Mesenchymal stem cell (in vitro differentiated cells and primary cell): ENCODE results near the gene CD302.
A peak's percentile ranks its signal among the peaks of the same experiment; 100 is the strongest.

Source experiments
- DNase-seq: peaks from one replicate; pipeline ENCODE4 v3.0.0-alpha.2; 2013
- H2AFZ ChIP-seq: one replicate; pipeline ENCODE4 v1.6.1; 2013; ENCODE audit warnings: low read depth, mild to moderate bottlenecking, control low read depth, inconsistent platforms, low read length, moderate library complexity
- H2AK5ac ChIP-seq: 2 replicates; pipeline ENCODE4 v1.6.1; 2013; ENCODE audit warnings: low read length, moderate library complexity, mild to moderate bottlenecking, inconsistent platforms; ENCODE audit not compliant: severe bottlenecking
- H2BK120ac ChIP-seq: one replicate; pipeline ENCODE4 v1.6.1; 2013; ENCODE audit warnings: low read depth, mild to moderate bottlenecking, inconsistent platforms, low read length, moderate library complexity
- H2BK12ac ChIP-seq, 2 experiments: one replicate each; pipeline ENCODE4 v1.6.1; 2013; ENCODE audit warnings: inconsistent platforms in 2 of 2, low read length in 2 of 2, mild to moderate bottlenecking in 2 of 2, moderate library complexity in 2 of 2, control low read depth in 1 of 2
- H2BK15ac ChIP-seq: one replicate; pipeline ENCODE4 v1.6.1; 2013; ENCODE audit warnings: mild to moderate bottlenecking, low read depth, inconsistent platforms; ENCODE audit not compliant: poor library complexity, severe bottlenecking
- H2BK5ac ChIP-seq: 2 replicates; pipeline ENCODE4 v1.6.1; 2013; ENCODE audit warnings: low read depth, mild to moderate bottlenecking, low read length, control low read depth, inconsistent platforms; ENCODE audit not compliant: poor library complexity, severe bottlenecking
- H3K14ac ChIP-seq, 2 experiments: one replicate each; pipeline ENCODE4 v1.6.1; 2013; ENCODE audit warnings: inconsistent platforms in 2 of 2, low read length in 2 of 2, control low read depth in 1 of 2, mild to moderate bottlenecking in 1 of 2, moderate library complexity in 1 of 2
- H3K18ac ChIP-seq, 2 experiments: one replicate each; pipeline ENCODE4 v1.6.1; 2013; ENCODE audit warnings: inconsistent platforms in 2 of 2, low read length in 2 of 2, control low read depth in 1 of 2, low read depth in 1 of 2, mild to moderate bottlenecking in 1 of 2
- H3K23ac ChIP-seq, 2 experiments: one replicate each; pipeline ENCODE4 v1.6.1; 2013; ENCODE audit warnings: inconsistent platforms in 2 of 2, low read length in 2 of 2, mild to moderate bottlenecking in 2 of 2, moderate library complexity in 2 of 2, control low read depth in 1 of 2
- H3K27ac ChIP-seq: 2 replicates; pipeline ENCODE4 v1.5.1; 2013; ENCODE audit warnings: mild to moderate bottlenecking, moderate library complexity, low read length, control low read depth, inconsistent platforms; ENCODE audit not compliant: poor library complexity, severe bottlenecking
- H3K27me3 ChIP-seq, 2 experiments: 2 replicates each; pipeline versions ENCODE4 v1.6.1 to v1.7.0; 2013; ENCODE audit warnings: low read length in 2 of 2, mild to moderate bottlenecking in 2 of 2, moderate library complexity in 2 of 2, control low read depth in 1 of 2, inconsistent platforms in 1 of 2; ENCODE audit not compliant: control insufficient read depth in 1 of 2, insufficient read depth in 1 of 2
- H3K36me3 ChIP-seq, 2 experiments: 2 replicates each; pipeline versions ENCODE4 v1.6.1 to v1.7.0; 2013; ENCODE audit warnings: low read length in 2 of 2, control low read depth in 1 of 2, inconsistent platforms in 1 of 2, low read depth in 1 of 2, mild to moderate bottlenecking in 1 of 2; ENCODE audit not compliant: insufficient read depth in 2 of 2, control insufficient read depth in 1 of 2
- H3K4ac ChIP-seq, 2 experiments: one replicate each; pipeline ENCODE4 v1.6.1; 2013; ENCODE audit warnings: inconsistent platforms in 2 of 2, low read length in 2 of 2, mild to moderate bottlenecking in 2 of 2, moderate library complexity in 2 of 2, control low read depth in 1 of 2, low read depth in 1 of 2
- H3K4me1 ChIP-seq: 2 replicates; pipeline ENCODE4 v1.6.1; 2013; ENCODE audit warnings: low read depth, low read length, control low read depth; ENCODE audit not compliant: control insufficient read depth, insufficient read depth
- H3K4me2 ChIP-seq: 2 replicates; pipeline ENCODE4 v1.6.1; 2013; ENCODE audit warnings: low read length, mild to moderate bottlenecking, inconsistent platforms; ENCODE audit not compliant: poor library complexity, severe bottlenecking
- H3K4me3 ChIP-seq, 2 experiments: 2 replicates each; pipeline versions ENCODE4 v1.5.1 to v1.7.0; 2013; ENCODE audit warnings: low read length in 2 of 2, mild to moderate bottlenecking in 2 of 2, control low read depth in 1 of 2, low read depth in 1 of 2; ENCODE audit not compliant: insufficient read depth in 1 of 2
- H3K79me1 ChIP-seq: replicated peaks from 2 replicates; pipeline ENCODE4 v1.6.1; 2013; ENCODE audit warnings: mild to moderate bottlenecking, control low read depth, low read length, inconsistent platforms; ENCODE audit not compliant: poor library complexity, severe bottlenecking
- H3K9ac ChIP-seq: 2 replicates; pipeline ENCODE4 v1.7.0; 2013; ENCODE audit warnings: mild to moderate bottlenecking, low read length, moderate library complexity
- H3K9me3 ChIP-seq: 2 replicates; pipeline ENCODE4 v1.7.0; 2013; ENCODE audit warnings: mild to moderate bottlenecking, low read length; ENCODE audit not compliant: control insufficient read depth
- H4K8ac ChIP-seq: one replicate; pipeline ENCODE4 v1.6.1; 2013; ENCODE audit warnings: inconsistent platforms, mild to moderate bottlenecking, low read length, moderate library complexity
- H4K91ac ChIP-seq: one replicate; pipeline ENCODE4 v1.6.1; 2013; ENCODE audit warnings: mild to moderate bottlenecking, low read length, inconsistent platforms
- WGBS: methylation state at CpG from one replicate; pipeline ENCODE4 v1.1.7; 2013; ENCODE audit warnings: mixed read lengths; 5-methylcytosine and 5-hydroxymethylcytosine counted together

Gene CD302

GRCh38 chr2:159795841-159796690 lies 1.9 kb downstream of the CD302 start:
- peaks cover 4% of the 10 kb centered on the region for H3K79me1 ChIP-seq
- no peak overlapping the region for H4K8ac ChIP-seq
- no peak overlapping the region for H2AK5ac ChIP-seq
- H3K27ac ChIP-seq = no peak overlapping the region
- no peak overlapping the region for H2AFZ ChIP-seq
- H3K36me3 ChIP-seq = peaks cover 0 to 2% of the 10 kb centered on the region in 2 experiments
- H3K27me3 ChIP-seq = no peaks in the 10 kb centered on the region
- no peak overlapping the region for H2BK120ac ChIP-seq
- no peak overlapping the region for H3K14ac ChIP-seq
- H3K4me2 ChIP-seq = no peak overlapping the region
- no peak overlapping the region for H3K18ac ChIP-seq
- peak overlapping the region in 1 of 2 experiments; percentile 92 for H3K4me3 ChIP-seq
- H4K91ac ChIP-seq = no peak overlapping the region
- no peak overlapping the region for H2BK15ac ChIP-seq
- H3K9ac ChIP-seq = peak overlapping the region; percentile 93
- no peaks in the 10 kb centered on the region for H3K9me3 ChIP-seq
- H3K23ac ChIP-seq = no peak overlapping the region
- no peak overlapping the region for H3K4ac ChIP-seq
- no peak overlapping the region for H2BK5ac ChIP-seq
- peaks cover 10% of the 10 kb centered on the region for H3K4me1 ChIP-seq
- 88% methylated on average over 7 of the region's 7 CpGs for WGBS
- no peak for DNase-seq
- H2BK12ac ChIP-seq = no peak overlapping the region

- Histone ChIP-seq H2BK15ac (no peak overlapping the region), H3K14ac (no peak overlapping the region), H3K4me2 (no peak overlapping the region), H2AFZ (no peak overlapping the region), H3K9me3 (no peaks in the 10 kb centered on the region), H3K9ac (no peak overlapping the region), H3K18ac (no peak overlapping the region), H2BK5ac (no peak overlapping the region), H2BK12ac (no peak overlapping the region), H4K8ac (no peak overlapping the region), H3K4ac (no peak overlapping the region), H3K4me3 (no peak overlapping the region), H3K27me3 (no peaks in the 10 kb centered on the region), H2BK120ac (no peak overlapping the region), H3K4me1 (peaks cover 10% of the 10 kb centered on the region), H4K91ac (no peak overlapping the region), H3K27ac (no peak overlapping the region), H2AK5ac (no peak overlapping the region), H3K36me3 (peaks cover 0 to 2% of the 10 kb centered on the region in 2 experiments), H3K79me1 (peaks cover 4% of the 10 kb centered on the region), H3K23ac (no peak overlapping the region)
- DNase-seq = no peak
- no CpG with 5 or more reads among the region's 1 CpG for WGBS
Measured at GRCh38 chr2:159793326-159793725, 4.7 kb downstream of the CD302 start.

GRCh38 chr2:159792599-159792998 lies 5.4 kb downstream of the CD302 start:
- no peak overlapping the region for H3K27ac ChIP-seq
- no peak overlapping the region for H3K4ac ChIP-seq
- no peak overlapping the region for H2AK5ac ChIP-seq
- no peak overlapping the region for H3K14ac ChIP-seq
- H3K4me3 ChIP-seq = no peak overlapping the region
- H2BK15ac ChIP-seq = no peak overlapping the region
- H3K36me3 ChIP-seq = peaks cover 0 to 2% of the 10 kb centered on the region in 2 experiments
- H3K9ac ChIP-seq = no peak overlapping the region
- DNase-seq = no peak
- no peak overlapping the region for H4K91ac ChIP-seq
- H2BK120ac ChIP-seq = no peak overlapping the region
- H4K8ac ChIP-seq = no peak overlapping the region
- H3K23ac ChIP-seq = no peak overlapping the region
- H3K18ac ChIP-seq = no peak overlapping the region
- no peak overlapping the region for H2BK12ac ChIP-seq
- peaks cover 6% of the 10 kb centered on the region for H3K4me1 ChIP-seq
- H3K9me3 ChIP-seq = no peaks in the 10 kb centered on the region
- WGBS = 100% methylated on average over 2 of the region's 4 CpGs
- no peak overlapping the region for H3K4me2 ChIP-seq
- no peak overlapping the region for H2BK5ac ChIP-seq
- peaks cover 2% of the 10 kb centered on the region for H3K79me1 ChIP-seq
- H3K27me3 ChIP-seq = no peaks in the 10 kb centered on the region
- H2AFZ ChIP-seq = no peak overlapping the region

DNA sequence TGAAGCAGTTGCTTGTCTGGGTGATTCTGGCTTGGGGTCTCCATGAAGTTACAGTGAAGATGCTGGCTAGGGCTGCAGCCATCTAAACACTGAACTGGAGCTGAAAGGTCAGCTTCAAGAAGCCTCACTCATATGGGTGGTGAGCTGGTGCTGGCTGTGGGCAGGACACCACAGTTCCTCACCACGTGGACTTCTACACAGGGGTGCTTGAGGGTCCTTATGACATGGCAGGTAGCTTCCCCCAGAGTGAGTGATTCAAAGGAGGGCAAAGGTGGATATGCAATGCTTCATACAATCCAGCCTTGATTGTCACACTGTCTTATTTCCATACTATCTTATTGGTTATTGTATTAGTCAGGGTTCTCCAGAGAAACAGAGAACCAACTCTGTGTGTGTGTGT lies 6.0 kb downstream of the CD302 start:
- H2BK12ac ChIP-seq = no peak overlapping the region
- H3K9me3 ChIP-seq = no peaks in the 10 kb centered on the region
- no peak overlapping the region for H3K18ac ChIP-seq
- no peak overlapping the region for H3K4ac ChIP-seq
- H2BK5ac ChIP-seq = no peak overlapping the region
- H3K36me3 ChIP-seq = peaks cover 0 to 2% of the 10 kb centered on the region in 2 experiments
- no peak overlapping the region for H2BK15ac ChIP-seq
- H3K4me1 ChIP-seq = peaks cover 4% of the 10 kb centered on the region
- H3K27ac ChIP-seq = no peak overlapping the region
- no peak overlapping the region for H2AFZ ChIP-seq
- WGBS = 75% methylated on average over 1 of the region's 1 CpG
- no peak overlapping the region for H2BK120ac ChIP-seq
- DNase-seq = no peak
- no peaks in the 10 kb centered on the region for H3K27me3 ChIP-seq
- H2AK5ac ChIP-seq = no peak overlapping the region
- no peak overlapping the region for H3K23ac ChIP-seq
- H4K8ac ChIP-seq = no peak overlapping the region
- peaks cover 2% of the 10 kb centered on the region for H3K79me1 ChIP-seq
- no peak overlapping the region for H3K9ac ChIP-seq
- H3K4me3 ChIP-seq = no peak overlapping the region
- no peak overlapping the region for H3K14ac ChIP-seq
- H3K4me2 ChIP-seq = no peak overlapping the region
- no peak overlapping the region for H4K91ac ChIP-seq
